HG03159 (cell line): Measurements from ENCODE around the gene ABTB2.

Experiments used
- ATAC-seq: cut with Tn5 transposase; IDR thresholded peaks from one replicate; pipeline ENCODE4 v1.9.1; 2021; ENCODE audit warnings: mild to moderate bottlenecking, moderate library complexity; ENCODE audit not compliant: unreplicated experiment

Gene ABTB2

DNA sequence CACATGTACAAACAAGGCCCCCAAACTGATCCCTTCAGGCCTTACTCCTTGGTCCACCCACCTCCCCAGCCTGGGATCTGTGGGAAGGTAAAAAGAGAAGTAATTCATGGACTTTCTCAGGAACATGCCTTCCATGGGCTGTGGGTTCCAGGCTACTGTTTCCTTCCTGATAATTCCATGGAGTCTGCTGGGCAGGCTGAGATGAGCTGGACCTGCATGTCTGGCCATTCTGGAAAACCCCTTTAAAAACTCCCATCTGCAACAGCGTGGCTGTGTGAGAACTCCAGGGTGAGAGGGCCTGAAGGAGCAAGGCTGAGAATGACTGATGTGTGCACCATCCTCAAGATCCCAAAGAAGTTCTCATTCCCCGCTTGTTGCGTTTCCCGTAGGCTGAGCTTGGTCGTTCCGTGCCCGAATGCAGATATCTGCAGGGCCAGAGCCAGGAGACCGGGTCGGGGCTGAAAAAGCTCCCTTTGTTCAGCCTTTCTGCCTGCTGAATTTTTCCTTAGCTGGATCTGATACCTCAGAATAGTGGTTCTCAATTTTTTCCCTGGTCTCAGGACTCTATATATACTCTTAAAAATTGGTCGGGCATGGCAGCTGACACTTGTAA lies 179.5 kb downstream of the ABTB2 start:
- ATAC-seq: no peak

- ATAC-seq: no peak
These were observed 181.0 kb downstream of the ABTB2 start for GRCh38 chr11:34176751-34177209.

DNA sequence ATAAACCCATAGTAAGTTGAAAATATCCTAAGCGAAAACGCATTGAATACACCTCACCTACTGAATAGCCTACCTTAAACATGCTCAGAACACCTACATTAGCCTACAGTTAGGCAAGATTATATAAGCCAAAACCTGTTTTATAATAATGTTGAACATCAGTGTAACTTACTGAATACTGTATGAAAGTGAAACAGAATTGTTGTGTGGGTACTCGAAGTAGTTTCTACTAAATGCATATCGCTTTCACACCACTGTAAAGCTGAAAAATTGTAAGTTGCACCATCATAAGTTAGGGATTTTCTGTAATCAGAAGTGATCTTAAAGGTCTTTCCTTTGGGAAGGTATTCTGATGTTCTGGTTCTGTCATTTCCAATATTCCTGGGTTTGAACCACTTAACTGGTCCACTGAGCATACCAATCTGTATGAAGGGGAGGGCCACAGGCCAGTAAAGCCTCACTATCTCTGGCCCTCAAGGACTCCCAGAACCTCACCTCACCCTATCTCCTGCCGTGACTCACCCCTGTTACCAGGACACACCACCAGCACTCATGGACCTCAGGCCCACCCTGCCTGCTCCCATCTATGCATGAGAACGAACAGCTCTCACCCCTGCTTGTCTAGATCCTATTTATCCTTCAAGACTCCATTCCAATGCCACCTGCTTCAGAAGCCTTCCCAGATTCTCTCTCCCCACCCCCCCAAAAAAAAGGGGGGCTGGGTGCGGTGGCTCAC lies 182.4 kb downstream of the ABTB2 start:
- ATAC-seq: no peak

- peak; percentile 85 for ATAC-seq
These were observed 183.3 kb downstream of the ABTB2 start for GRCh38 chr11:34174412-34175041.

GRCh38 chr11:34173050-34173449 lies 184.8 kb downstream of the ABTB2 start:
- ATAC-seq: no peak

- ATAC-seq: no peak
These were observed 188.1 kb downstream of the ABTB2 start for GRCh38 chr11:34169686-34170085.

GRCh38 chr11:34168642-34169420 lies 189.0 kb downstream of the ABTB2 start:
- ATAC-seq: no peak

- no peak for ATAC-seq
These were observed 189.8 kb downstream of the ABTB2 start for GRCh38 chr11:34167961-34168360.

DNA sequence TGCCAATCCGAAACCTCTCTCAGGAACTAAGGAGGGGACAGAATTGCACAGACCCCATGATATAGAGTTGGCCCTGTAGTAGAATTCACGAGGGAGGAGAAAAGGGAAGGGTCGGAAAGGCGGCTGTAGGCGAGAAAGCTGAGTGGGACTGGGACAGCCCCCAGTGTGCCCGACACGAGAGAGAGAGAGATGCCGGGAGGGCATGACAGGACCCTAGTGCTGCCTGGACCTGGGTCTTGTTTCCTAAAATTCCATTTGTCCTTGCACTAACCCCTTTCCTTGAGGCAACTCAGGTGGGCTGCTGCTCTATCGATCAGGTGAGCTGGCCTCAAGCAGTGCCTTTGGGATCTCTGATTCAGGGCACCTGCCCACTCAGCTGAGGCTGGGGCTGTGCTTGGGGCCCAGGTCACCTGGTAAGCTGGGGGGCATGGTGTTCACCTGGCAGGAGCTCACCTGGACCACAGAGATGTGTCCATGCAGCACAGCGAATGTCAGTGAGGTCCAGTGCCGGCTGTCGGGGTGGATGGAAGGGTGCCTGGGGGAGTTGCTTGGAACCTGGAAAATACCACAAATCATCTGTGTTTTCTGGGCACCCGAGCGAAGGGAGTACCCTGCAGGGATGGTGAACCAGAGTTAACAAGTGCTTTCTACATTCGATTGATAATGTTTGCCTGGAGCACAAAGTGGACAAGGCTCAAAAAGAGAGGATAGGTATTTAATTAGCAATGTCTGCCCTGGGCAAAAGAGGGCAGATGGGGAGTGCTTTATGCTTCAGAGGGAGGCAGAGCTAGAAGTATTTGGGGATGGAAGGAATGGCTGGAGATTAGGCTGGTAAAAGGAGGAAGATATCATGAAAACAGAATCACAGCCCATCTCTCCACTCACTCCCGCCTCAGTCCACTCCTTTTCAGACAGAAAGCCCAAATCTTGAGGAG lies 190.7 kb downstream of the ABTB2 start:
- no peak for ATAC-seq

- ATAC-seq: no peak
These were observed 191.8 kb downstream of the ABTB2 start for GRCh38 chr11:34165786-34166555.

GRCh38 chr11:34165121-34165520 lies 192.7 kb downstream of the ABTB2 start:
- no peak for ATAC-seq

DNA sequence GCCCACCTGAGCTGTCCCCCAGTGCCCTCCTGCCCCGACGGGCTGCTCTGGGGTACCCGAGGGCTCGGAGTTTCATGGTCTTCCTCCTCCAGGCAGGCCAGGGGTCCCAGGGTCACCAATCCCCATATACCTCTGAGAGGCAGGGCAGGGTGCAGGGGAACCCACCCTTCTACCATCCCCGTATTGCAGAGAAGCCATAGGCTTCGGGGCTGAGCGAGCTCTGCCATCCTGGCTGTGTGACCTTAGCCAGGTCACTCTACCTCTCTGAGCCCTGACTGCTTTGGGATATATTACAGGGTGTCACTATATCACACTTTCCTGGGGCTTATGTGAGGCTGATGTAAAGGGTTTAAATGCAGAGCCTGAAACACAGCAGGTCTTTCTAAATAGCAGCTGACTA lies 195.0 kb downstream of the ABTB2 start:
- ATAC-seq: no peak

DNA sequence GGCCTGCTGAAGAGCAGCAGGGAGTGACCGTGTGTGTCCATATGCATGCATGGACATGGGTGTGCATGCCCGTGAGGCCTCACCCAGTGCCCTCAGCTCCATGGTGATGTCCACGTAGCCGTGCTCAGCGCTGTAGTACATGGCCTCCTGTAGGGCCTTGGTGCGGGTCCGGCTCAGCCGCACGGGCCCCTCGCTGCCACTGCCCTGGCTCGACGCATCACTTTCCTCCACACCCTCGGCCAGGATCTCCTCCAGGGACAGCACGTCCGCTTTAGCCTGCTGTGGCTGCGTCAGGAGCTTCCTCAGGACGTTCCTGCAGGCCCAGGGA lies 195.4 kb downstream of the ABTB2 start:
- ATAC-seq: no peak

DNA sequence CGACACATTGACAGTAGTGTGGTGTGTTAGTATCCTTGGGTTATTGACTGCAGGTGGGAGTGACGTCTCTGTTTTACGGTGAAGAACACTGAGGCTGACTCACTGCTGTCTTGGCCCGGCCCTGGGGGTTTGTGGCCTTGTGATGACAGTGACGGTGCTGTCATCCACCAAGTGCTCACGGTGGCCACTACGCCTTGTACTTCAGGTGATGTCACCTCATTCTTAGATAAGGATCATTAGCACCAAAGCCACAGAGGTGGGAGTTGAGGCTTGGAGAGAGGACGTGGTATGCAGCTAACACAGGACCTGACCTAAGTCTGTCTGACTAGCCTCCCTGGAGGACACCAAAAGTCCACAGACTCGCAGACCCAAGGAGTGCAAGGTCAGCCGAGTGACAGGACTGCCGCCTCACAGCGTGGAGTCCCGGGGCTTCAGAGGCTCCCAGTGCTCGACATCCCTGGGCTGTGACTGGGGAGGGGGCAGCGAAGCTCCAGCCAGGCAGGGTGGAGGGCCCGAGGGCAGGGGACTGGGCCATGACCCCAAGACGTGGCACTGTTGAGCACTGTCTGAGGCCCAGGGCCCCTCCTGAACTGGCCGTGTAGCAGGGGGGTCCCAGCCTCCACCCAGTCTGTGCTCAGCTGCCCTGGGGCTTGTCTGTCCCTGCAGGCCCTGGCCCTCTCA lies 195.9 kb downstream of the ABTB2 start:
- no peak for ATAC-seq

DNA sequence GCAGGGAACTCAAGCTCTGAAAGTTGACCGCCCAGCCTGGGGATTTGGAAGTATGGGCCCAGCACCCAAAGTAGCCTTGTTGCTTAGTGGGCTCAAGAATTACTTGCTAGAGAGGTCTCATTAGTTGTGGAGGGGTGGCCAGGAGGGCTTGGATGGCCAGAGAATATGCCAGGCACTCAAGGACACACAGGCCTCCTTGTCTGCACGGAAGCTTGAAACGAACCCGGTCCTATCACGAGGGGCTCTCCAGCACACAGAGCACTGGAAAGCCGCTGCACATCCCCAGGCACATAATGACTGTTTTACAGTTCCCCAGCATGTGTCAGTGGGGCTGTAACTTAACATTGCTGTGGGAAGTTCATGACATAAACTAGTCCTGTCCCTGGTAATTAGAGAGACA lies 196.4 kb downstream of the ABTB2 start:
- no peak for ATAC-seq

DNA sequence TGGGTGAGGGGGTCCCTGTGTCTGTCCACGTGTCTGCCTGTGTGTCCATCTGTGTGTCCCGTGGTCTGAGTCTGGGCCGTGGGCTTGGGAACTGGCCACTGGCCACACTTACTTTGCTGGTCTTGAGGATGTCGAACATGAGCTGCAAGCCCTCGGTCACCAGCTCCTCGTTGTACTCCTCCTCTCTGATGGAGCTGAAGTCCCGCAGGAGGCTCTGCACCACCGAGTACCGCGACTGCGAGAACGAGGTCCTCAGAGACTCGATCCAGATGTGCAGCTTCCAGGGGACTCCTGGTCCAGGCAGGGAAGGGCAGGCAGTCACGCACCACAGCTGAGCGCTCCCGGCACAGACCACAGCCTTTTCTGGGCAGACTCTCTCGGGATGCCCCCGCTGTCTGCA lies 197.0 kb downstream of the ABTB2 start:
- ATAC-seq: no peak

DNA sequence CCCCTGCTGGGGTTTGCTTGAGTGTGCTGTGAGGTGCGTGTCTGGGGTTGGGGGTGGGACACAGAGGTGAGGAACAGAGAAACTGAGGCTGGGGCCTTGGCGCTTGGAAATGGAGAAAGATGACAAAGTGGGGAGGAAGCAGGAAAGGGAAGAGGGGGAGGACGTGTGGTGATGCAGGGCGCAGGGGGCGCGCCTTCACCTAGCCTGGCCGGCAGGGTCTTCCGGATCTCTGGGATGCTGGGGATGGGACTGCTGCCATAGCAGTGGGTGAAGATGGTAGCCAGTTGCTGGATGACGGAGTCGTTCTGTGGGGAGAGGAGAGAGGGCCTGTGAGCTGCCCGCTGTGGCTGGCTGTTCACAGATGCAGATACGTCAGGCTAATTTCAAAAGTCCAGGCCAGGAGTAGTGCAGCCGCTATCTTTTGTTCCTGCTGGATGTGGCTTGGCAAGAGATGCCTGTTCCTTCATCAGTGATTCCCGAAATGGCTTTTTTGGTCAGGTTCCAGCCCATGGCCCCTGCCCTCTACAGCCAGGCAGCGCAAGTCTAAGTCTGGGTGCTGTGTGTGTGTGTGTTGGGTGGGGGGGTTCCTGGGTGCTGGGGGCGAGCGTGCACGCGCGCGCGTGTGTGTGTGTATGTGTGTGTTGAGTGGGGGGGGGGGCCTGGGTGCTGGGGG lies 197.6 kb downstream of the ABTB2 start:
- ATAC-seq: no peak

DNA sequence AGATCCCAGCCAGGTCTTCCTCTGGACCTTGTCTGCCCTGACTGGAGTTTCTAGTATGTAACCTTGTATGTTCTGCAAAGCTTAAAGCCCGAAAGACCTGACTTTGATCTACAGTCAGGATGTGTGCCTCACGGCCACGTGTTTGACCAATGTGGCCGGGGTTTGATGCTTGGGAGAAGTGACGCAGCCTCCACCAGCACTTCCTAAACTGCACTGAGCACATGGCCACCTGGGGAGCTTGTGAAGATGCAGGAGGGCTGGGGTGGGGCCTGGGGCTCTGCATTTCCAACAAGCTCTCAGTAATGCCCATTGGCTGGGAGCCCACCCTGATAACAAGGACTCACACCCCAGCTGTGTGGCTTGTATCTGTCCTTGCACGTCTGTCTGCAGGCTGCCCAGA lies 199.1 kb downstream of the ABTB2 start:
- no peak for ATAC-seq

GRCh38 chr11:34157163-34157562 lies 200.6 kb downstream of the ABTB2 start:
- no peak for ATAC-seq
